Karpas-422 (cell line): ENCODE results near the gene SLC26A6. TPM values are rescaled to one million over a fixed set of nuclear protein-coding genes. Genes with fewer than 3 reads are reported as not detected.

Source experiments
- DNase-seq: peaks from one replicate; pipeline ENCODE4 v3.0.0-alpha.2; 2015
- H2AFZ ChIP-seq: fragments of 200-600 bp; sonication (generic); 2 replicates; pipeline ENCODE4 v1.6.1; 2014; ENCODE audit warnings: antibody characterized with exemption, low read length, mixed read lengths
- H3K27ac ChIP-seq: fragments of 200-600 bp; sonication (generic); 2 replicates; pipeline ENCODE4 v1.5.1; 2014; ENCODE audit warnings: mild to moderate bottlenecking, low read length, moderate library complexity
- H3K27me3 ChIP-seq: fragments of 200-600 bp; sonication (generic); 2 replicates; pipeline ENCODE4 v1.6.1; 2014; ENCODE audit warnings: low read length, mixed read lengths
- H3K36me3 ChIP-seq: fragments of 200-600 bp; sonication (generic); 2 replicates; pipeline ENCODE4 v1.6.1; 2014; ENCODE audit warnings: low read length, mixed read lengths; ENCODE audit not compliant: insufficient read depth
- H3K4me1 ChIP-seq: fragments of 200-600 bp; sonication (generic); 2 replicates; pipeline ENCODE4 v1.6.1; 2014; ENCODE audit warnings: mild to moderate bottlenecking, low read length, mixed read lengths
- H3K4me2 ChIP-seq: fragments of 200-600 bp; sonication (generic); 2 replicates; pipeline ENCODE4 v1.6.1; 2014; ENCODE audit warnings: low read length, low read depth, mild to moderate bottlenecking; ENCODE audit not compliant: poor library complexity, severe bottlenecking
- H3K4me3 ChIP-seq: fragments of 200-600 bp; sonication (generic); 2 replicates; pipeline ENCODE4 v1.5.1; 2014; ENCODE audit warnings: mild to moderate bottlenecking, antibody characterized with exemption, low read length, mixed read lengths
- H3K79me2 ChIP-seq: fragments of 200-600 bp; sonication (generic); 2 replicates; pipeline ENCODE4 v1.6.1; 2014; ENCODE audit warnings: mild to moderate bottlenecking, low read length, mixed read lengths
- H3K9ac ChIP-seq: fragments of 200-600 bp; sonication (generic); 2 replicates; pipeline ENCODE4 v1.6.0; 2014; ENCODE audit warnings: low read length
- H3K9me2 ChIP-seq: fragments of 200-600 bp; sonication (generic), shearing (Covaris generic); replicated peaks from 2 replicates; pipeline ENCODE4 v1.6.0; 2014; ENCODE audit warnings: mild to moderate bottlenecking, low read length, moderate library complexity; ENCODE audit not compliant: insufficient read depth
- H3K9me3 ChIP-seq: fragments of 300-700, 200-600 bp; sonication (generic); 2 replicates; pipeline ENCODE4 v1.6.1; 2014; ENCODE audit warnings: low read length, mixed read lengths
- H4K20me1 ChIP-seq: fragments of 200-600 bp; sonication (generic); 2 replicates; pipeline ENCODE4 v1.6.1; 2014; ENCODE audit warnings: mild to moderate bottlenecking, antibody characterized with exemption, low read length, low read depth; ENCODE audit not compliant: insufficient read depth
- total RNA-seq: library from RNA; depleted of rRNA; stranded (reverse); fragments of >200 nt; shearing (Covaris generic); gene quantifications from 2 replicates; pipeline ENCODE4 v1.2.3, GENCODE V29; 2014; ENCODE audit warnings: low replicate concordance

Gene SLC26A6
- total RNA-seq, 1 experiment from 2014 or later: 52.7 TPM

DNA sequence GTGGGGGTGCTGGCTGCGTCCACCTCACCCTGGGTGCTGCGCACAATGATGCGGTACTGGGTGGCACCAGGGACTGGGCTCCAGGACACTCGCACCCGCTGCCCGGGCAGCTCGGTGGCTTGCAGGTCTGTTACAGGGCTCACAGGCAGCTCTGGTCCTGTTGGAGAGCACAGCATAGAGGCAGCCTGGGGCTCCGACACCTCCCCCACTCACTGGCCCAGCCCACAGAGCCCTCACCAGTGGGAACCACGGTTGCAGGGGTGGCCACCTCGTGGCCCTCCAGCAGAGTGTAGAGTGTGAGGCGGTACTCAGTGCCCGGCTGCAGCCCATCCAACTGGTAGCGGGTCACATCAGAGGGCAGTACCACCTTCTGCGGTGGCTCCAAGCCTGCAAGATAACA, 43.8 kb downstream of the SLC26A6 start:
- no peak for DNase-seq

DNA sequence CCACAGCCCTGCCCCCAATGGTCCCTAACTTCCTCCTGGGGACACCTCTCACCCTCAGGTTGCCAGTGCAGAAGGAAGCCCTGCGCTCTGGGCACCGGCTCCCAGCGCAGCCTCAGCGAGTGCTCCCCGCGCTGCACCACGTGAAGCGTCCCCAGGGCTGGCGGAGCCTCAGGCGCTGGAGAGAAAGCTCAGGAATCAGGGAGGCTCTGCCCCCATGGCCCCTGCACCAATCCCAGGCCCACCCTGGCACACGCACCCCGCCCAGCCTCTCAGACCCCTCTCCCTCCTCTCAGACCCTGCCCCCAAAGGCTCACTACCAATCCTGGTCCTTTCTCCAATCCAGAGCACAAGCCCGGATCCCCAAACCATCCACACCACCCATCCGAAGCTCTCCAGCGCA, 47.0 kb downstream of the SLC26A6 start:
- no peaks in the 10 kb centered on the region for H3K36me3 ChIP-seq
- no peak overlapping the region for H3K4me2 ChIP-seq
- no peaks in the 10 kb centered on the region for H3K4me1 ChIP-seq
- no peak overlapping the region for H2AFZ ChIP-seq
- DNase-seq: no peak
- H3K9me3 ChIP-seq: no peaks in the 10 kb centered on the region
- no peaks in the 10 kb centered on the region for H4K20me1 ChIP-seq
- no peaks in the 10 kb centered on the region for H3K27me3 ChIP-seq
- H3K4me3 ChIP-seq: no peak overlapping the region
- H3K79me2 ChIP-seq: no peaks in the 10 kb centered on the region
- H3K9ac ChIP-seq: no peak overlapping the region
- H3K27ac ChIP-seq: no peak overlapping the region
- no peaks in the 10 kb centered on the region for H3K9me2 ChIP-seq

More for the DNA sequence above, 43.8 kb downstream of the SLC26A6 start:
- no peaks in the 10 kb centered on the region for H3K27me3 ChIP-seq
- H3K9me2 ChIP-seq: no peaks in the 10 kb centered on the region
- H3K36me3 ChIP-seq: no peaks in the 10 kb centered on the region
- no peaks in the 10 kb centered on the region for H4K20me1 ChIP-seq
- no peak overlapping the region for H3K27ac ChIP-seq
- H3K9me3 ChIP-seq: no peaks in the 10 kb centered on the region
- H2AFZ ChIP-seq: no peak overlapping the region
- H3K4me1 ChIP-seq: no peaks in the 10 kb centered on the region
- H3K9ac ChIP-seq: no peak overlapping the region
- no peak overlapping the region for H3K4me3 ChIP-seq
- H3K79me2 ChIP-seq: no peaks in the 10 kb centered on the region
- H3K4me2 ChIP-seq: no peak overlapping the region

DNA sequence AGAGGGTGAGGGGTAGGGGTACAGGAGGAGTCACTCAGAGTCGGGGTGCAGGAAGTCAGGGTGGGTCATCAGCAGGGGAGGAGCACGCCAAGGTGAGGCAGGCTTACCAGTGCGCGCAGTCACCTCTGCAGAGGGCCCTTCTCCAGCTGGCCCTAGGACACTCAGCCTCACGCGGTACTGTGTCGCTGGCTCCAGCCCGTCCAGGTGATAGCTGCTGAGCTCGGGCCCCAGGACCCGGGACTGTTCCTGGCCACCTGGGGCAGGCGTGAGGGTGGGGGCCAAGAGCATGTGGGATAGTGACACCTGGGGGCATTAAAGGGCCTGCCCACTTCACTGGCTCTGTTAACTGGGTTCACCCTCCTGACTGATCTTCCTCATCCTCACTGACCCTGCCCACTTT, 47.6 kb downstream of the SLC26A6 start:
- no peak overlapping the region for H3K9ac ChIP-seq

DNA sequence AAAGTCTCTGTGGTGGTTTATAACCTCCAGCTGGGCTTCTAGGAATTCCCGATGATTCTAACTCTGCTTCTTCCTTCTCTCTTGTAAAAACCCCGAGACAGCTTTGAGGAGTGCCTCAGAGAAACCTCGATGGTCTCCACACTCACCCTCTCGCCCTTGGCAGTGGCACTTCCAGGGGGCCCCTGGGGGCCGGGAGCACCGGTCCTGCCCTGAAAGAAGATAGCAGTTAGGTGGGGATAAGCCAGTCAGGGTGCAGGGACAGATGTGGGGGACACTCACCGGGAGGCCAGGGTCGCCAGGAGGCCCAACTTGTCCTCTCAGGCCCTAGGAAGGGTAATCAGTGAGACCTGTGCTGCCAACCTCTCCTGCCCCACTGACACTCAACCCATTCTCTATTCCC, 49.9 kb downstream of the SLC26A6 start:
- H3K4me1 ChIP-seq: no peaks in the 10 kb centered on the region
- H3K4me3 ChIP-seq: no peak overlapping the region
- no peaks in the 10 kb centered on the region for H3K36me3 ChIP-seq
- no peaks in the 10 kb centered on the region for H3K27me3 ChIP-seq
- H3K9ac ChIP-seq: no peak overlapping the region
- no peaks in the 10 kb centered on the region for H3K9me3 ChIP-seq
- no peak overlapping the region for H3K27ac ChIP-seq
- no peaks in the 10 kb centered on the region for H3K9me2 ChIP-seq
- DNase-seq: no peak
- H2AFZ ChIP-seq: no peak overlapping the region
- H4K20me1 ChIP-seq: no peaks in the 10 kb centered on the region
- no peak overlapping the region for H3K4me2 ChIP-seq
- H3K79me2 ChIP-seq: no peaks in the 10 kb centered on the region

More for the DNA sequence above, 47.6 kb downstream of the SLC26A6 start:
- no peaks in the 10 kb centered on the region for H3K9me2 ChIP-seq
- no peak for DNase-seq
- H3K4me2 ChIP-seq: no peak overlapping the region
- H3K79me2 ChIP-seq: no peaks in the 10 kb centered on the region
- no peaks in the 10 kb centered on the region for H3K36me3 ChIP-seq
- H2AFZ ChIP-seq: no peak overlapping the region
- H3K4me3 ChIP-seq: no peak overlapping the region
- H3K27ac ChIP-seq: no peak overlapping the region
- no peaks in the 10 kb centered on the region for H3K9me3 ChIP-seq
- H4K20me1 ChIP-seq: no peaks in the 10 kb centered on the region
- H3K4me1 ChIP-seq: no peaks in the 10 kb centered on the region
- no peaks in the 10 kb centered on the region for H3K27me3 ChIP-seq

DNA sequence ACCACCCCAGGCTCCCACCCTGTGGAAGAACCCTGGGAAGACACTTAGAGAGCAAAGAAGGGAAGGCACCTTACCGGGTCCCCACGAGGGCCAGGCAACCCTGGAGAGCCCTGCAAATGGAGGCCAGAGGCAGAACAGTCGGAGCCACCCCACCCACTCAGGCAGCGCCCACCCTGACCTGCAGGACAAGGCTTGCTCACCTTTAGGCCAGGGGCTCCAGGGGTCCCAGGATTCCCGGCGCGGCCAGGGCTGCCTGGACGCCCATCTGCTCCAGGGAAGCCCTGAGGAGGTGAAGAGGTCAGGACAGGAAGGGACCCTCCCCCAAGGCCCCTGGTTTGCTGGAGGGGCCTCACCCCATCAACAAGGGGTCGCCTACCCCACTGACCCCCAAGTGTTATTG, 50.4 kb downstream of the SLC26A6 start:
- H3K79me2 ChIP-seq: no peaks in the 10 kb centered on the region
- H3K9me3 ChIP-seq: no peaks in the 10 kb centered on the region
- H3K9me2 ChIP-seq: no peaks in the 10 kb centered on the region
- no peak overlapping the region for H3K27ac ChIP-seq
- H3K36me3 ChIP-seq: no peaks in the 10 kb centered on the region
- no peak overlapping the region for H3K4me3 ChIP-seq
- H2AFZ ChIP-seq: no peak overlapping the region
- H3K4me2 ChIP-seq: no peak overlapping the region
- no peaks in the 10 kb centered on the region for H4K20me1 ChIP-seq
- no peak overlapping the region for H3K9ac ChIP-seq
- H3K4me1 ChIP-seq: no peaks in the 10 kb centered on the region
- no peaks in the 10 kb centered on the region for H3K27me3 ChIP-seq
- DNase-seq: no peak

DNA sequence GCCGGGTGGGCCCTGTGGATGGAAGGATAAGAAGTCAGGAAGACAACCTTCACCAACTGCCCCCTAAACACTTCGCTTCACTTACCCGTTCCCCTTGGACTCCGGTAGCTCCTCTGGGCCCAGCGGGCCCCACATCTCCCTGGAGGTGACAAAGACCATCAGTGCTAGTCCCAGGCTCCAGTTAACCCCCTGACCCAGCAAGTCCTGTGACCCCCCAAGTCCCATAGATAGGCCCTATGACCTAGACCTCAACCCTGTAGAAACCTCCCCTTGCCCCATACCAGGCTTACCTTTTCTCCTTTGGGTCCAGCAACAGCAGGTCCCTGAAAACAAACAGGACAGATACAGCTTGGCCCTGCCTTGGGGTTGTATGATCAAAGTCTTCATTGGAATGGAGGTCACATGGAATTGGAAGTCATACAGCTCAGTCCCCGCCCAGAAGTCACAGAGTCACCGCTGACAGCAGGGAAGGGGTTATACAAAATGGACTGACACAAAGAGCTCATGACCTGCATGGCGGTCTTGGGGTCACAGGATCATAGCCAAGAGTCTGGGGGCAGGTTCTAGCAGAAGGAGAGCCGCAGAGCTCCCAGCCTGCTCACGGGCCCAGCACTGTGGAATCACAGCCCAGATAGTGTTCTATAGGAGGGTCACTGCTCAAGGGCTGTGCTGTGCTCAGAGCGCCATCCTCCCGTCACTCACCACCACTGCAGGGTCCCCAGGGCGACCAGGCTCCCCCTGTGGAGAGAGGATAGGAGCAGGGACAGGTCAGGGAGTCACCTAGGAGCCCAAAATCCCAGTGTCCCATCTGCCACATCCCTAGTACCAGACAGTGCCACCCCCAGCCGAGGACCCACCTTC, 53.4 kb downstream of the SLC26A6 start:
- no peaks in the 10 kb centered on the region for H4K20me1 ChIP-seq
- no peaks in the 10 kb centered on the region for H3K79me2 ChIP-seq
- no peak overlapping the region for H3K27ac ChIP-seq
- H3K36me3 ChIP-seq: no peaks in the 10 kb centered on the region
- H3K9me2 ChIP-seq: no peaks in the 10 kb centered on the region
- H3K4me3 ChIP-seq: no peak overlapping the region
- H3K9me3 ChIP-seq: no peaks in the 10 kb centered on the region
- no peak for DNase-seq
- H3K9ac ChIP-seq: no peak overlapping the region
- H3K4me2 ChIP-seq: no peak overlapping the region
- H3K27me3 ChIP-seq: no peaks in the 10 kb centered on the region
- H3K4me1 ChIP-seq: no peaks in the 10 kb centered on the region
- H2AFZ ChIP-seq: no peak overlapping the region

DNA sequence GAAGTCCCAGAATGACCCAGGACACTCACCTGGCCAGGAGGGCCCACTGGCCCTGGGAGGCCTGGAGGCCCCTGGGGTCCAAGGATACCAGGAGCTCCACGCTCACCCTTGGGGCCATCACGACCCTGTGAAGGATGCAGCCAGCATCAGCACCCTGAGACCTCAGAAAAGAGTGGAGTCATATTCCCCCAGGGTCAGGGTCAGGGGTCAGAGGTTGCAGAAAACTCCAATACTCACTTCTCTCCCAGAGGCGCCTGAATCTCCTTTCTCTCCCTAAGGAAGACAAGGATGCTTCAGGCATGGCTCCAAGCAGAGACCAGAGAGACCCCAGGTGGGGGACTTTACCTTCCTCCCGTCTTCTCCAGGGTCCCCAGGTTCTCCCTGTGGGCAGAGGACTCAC, 58.6 kb downstream of the SLC26A6 start:
- Histone ChIP-seq H2AFZ (no peak overlapping the region), H3K36me3 (no peaks in the 10 kb centered on the region), H3K27ac (no peak overlapping the region), H4K20me1 (no peaks in the 10 kb centered on the region), H3K4me3 (no peak overlapping the region), H3K27me3 (no peaks in the 10 kb centered on the region), H3K9me3 (no peaks in the 10 kb centered on the region), H3K9me2 (no peaks in the 10 kb centered on the region), H3K9ac (no peak overlapping the region), H3K4me1 (no peaks in the 10 kb centered on the region), H3K79me2 (no peaks in the 10 kb centered on the region), H3K4me2 (no peak overlapping the region)
- DNase-seq: no peak
